NCI-H1105 (cell line): ENCODE data around the gene LCLAT1.

ENCODE experiments used
- DNase-seq: peaks from one replicate; lab custom pipeline; 2025; lab: John Stamatoyannopoulos, UW

Gene LCLAT1

DNA sequence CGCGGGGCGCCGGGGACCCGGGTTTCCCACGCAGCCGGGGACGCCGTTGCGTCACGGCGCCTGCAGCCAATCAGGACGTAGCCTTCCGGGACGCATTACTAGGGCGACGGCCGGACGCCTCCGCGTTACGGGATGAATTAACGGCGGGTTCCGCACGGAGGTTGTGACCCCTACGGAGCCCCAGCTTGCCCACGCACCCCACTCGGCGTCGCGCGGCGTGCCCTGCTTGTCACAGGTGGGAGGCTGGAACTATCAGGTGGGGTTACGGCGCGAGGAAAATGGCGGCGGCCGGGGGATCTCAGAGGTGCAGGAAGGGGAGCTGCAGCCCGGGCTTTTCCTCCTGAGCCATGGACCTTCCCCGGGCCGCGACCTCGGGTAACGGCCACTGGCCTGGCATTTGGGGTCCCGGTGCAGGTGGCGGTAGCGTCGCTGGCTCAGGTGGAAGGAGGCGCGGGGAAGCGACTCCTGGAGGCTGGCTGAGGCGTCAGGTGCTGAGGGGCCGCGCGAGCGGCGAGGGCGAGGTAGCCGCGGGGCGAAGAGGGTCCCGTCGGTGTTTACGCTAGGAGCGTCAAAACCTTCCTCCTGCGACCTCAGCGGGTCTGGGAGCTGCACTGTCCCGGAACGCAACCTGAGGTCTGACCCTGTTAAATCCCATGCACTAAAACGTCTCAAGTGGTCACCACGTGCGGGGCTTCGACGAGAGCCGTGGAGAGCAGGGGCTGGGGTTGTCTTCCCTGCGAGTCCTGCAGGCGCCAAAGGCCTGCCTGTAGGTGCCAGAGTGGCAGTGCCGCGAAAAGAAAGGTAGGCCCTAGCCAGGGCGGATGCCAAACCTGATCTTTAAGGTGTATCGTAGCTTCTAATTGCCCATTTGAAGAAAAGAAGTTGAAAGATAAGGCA is at the start of gene LCLAT1:
LCLAT1 (plus strand) TSS at position 98 of the 897 bp plus-strand sequence. CDS start 78,345 bp downstream, outside the sequence.
- peak; percentile 69 for DNase-seq

DNA sequence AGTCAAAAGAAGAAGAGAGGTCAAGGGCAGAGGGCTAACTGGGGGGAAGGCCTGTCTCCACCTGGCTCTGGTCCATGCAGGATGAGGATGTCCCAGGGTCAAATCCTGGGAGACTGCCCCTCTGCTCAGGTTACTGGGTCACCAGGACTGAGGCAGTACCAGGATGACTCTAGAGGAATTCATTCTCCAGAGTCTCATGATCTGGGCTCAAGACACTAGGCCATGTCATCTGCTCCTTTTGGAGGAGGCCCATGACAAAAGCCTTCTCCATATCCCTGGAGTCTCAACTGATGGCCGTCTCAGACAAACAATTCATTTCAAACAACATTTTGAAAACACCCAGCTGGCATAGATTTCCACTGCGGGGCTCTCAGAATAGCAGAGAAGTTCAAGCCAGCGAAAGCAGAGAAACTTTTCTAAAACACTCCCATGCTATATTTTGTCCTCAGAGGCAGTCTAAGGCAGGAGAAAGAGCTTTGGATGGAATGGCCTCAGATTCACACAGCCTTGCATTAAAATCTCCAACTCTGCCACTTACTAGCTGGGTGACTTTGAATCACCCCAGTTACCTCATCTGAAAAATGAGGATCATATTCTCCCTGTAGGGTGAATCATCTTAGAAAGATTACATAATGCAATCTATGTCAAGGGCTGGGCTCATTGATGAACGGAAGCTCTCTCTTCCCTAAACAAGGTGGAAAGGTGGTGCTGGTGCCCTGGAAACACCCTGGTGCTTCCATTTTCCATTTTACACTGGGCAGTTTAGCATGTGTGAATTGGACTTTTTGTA is 48.8 kb upstream of the LCLAT1 start:
- no peak for DNase-seq

DNA sequence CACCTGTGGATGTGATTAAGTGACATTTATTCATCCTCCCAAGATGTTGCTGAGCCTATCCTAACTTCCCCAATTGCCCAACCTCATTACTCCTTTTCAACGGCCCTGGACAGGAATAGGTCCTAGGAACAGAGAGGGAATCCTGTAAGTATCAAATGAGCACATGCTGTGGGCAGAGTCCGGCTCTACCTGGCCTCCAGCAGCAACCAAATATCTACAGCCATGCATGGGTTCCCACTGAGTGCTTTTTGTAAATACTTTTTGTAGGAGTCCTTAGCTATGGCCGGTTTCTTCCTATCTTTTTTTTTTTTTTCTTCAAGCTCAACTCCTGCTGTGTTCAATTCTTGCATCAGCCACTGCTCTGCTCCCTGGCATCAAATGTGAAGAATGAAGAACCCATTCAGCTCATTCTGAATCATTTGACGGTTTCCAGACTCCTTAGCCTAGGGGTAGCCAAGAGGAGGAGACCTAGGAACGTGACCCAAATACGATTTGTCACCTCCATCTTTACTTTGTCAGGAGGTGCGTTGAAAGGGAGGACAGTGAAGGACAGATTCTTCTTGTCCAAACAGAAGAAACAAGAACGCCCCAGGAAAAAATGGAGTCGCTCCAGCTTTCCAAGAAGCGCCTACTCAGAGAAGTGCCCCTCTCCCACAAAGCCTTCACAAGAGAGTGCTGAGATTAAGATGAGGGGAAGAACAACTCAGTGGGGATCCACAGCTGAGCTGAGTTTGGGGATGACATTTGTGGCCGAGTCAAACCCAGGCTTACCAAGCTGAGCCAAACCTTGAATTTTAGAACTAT is 46.7 kb upstream of the LCLAT1 start:
- DNase-seq: no peak

DNA sequence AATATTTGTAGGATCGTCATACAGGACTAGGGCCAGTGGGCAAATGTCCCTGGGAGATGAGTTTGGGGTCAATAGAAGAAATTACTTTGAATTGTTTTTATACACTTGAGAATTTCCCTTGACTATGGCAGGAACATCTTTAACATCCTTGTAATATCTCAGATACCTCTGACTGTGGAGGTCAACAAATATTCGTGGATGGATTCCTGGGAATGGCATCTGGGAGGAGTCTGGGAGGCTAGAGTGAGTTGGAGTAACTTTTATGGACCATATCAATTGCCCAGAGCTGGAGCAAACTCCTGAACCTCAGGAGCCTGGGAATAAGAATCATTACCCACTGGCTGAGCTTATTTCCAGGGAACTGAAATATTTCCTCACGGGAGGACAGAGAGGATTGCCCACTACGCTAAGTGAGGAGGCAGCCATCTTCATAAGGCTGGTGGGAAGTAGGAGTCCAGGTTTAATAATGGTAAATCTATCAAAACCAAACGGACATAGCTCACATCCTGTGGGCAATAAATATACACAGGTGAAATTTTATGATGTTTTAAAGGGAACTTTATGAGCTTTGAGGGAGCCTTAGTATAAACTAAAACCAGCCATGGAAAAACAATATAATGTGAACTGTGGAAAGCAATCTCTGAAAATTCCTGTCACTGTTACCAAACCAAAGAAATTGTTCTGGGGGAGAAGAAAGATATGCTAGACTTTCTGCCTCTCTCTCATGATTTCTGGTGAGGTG is 44.4 kb upstream of the LCLAT1 start:
- DNase-seq: no peak

DNA sequence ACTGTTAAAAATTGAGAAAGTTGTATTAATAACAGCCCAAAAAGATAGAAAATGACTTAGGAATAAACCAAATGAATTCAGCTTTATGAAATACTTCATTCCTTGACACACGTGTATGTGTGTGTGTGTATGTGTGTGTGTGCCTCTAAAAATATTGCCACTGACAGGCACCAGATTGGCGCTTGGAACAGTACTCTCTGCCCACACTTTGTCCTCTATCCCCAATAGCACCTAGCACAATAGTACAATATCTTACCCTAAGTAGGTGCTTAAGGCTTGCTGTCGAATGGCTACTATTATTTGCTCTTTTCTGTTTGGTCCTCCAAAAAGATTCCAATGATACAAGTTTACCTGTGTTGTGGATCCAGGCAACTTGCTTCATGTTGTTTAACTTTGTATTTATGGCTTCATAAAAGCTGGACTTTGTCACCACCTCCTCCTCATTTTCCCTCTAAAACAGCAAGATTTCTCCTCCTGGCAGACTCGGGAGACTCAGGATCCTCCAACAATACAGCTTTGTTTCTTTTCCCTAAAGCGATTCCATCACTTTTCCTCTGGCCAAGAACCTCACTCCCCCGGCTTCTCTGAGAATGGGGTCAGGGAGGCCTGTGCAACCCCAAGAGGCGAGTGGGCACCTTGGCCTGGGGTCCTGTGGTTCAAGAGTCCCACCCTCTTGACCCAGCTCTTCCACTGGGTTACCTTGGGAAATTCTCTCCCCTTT is 43.3 kb upstream of the LCLAT1 start:
- no peak for DNase-seq

DNA sequence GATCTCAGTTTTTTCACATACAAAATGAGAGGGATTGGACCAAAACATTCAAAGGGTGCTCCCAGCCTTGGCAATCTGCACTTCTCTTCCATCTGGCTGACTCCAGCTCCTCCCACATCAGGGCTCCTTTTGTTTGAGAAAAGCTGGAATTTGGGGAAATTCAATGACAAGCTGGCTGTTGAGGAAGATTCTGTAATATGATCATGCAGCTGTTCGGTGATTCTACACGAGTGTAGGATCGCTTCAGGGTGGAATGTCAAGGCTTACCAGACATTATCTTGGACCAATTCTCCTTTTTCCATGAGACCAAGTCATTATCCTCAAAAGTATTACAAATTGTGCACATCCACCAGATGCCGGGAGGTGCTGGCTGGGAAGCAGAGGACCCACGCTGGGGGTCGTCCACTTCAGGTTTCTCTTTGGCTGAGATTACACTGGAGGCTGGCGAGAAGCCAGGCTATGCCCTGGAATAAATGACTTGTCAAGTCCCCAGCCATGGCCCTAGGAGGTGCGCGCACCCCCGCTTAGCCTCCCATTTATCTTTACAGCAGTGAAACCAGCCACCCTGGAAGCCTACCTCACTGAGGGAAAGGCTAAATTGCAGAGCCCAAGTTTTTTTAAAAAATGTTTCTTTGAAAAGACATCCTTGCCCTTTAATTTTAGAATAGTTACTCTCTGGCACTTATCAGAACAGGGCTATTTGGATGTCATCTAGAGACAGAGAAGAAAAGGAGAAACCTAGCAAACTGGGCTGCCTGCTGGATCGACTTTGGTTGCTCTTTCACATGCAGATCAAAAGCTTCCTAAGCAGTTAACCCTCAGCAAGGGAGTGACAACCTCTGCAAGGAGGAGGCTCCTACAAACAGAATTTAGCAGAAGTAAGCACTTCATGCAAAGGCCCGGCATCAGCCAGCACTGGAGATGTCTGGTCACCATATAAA is 42.5 kb upstream of the LCLAT1 start:
- no peak for DNase-seq

DNA sequence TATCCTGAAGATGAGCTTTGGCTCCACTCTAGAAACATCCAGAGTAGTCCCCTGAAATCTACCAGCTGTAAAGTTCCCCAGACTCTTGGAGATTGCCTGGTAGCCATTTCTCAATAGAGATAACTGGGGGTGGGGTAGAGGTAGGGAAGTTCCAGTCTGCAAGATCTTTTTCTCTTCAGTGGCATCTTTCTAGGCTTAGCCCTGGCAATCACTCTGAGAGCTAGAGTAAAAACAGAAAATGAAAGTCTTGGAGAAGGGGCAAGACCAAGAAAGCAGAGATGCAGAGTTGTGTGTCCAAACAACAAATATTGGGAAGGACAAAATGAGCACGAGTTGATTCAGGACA is 41.8 kb upstream of the LCLAT1 start:
- DNase-seq: no peak

DNA sequence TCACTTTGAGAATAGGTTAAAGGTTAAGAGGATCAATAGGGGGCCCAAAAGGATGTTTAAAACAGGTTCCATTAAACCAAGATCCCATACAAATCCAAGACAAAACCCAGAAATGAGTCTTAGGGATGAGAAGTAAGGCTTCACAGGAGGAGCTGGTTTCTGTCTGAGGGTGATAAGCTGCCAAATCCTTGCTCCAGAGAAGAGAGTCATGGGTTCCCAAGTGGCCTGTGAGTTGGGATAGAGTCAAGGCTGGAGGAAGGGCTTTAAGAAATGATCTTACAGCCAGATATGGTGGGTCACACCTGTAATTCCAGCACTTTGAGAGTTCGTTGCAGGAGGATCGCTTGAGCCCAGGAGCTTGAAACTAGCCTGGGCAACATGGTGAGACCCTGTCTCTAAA is 40.2 kb upstream of the LCLAT1 start:
- no peak for DNase-seq

DNA sequence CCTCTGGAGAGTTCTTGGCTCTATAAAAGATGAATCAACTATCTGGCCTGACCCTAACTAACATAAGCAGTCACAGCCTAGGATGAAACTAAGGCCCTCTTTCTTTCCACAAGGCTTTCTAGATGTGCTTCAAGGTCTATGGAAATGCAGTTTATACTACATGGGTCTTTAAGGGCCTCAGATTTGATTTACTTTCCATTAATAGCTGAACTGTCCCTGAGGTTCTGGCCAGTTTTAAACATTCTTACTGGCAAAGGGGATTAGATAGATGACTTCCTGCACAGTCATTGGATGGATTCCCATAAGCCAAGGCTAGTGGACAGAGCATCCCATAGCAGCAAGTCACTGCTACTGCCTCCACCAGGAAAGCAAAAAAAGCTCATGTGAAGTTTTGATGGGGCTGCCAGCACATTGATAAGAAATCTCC is 38.1 kb upstream of the LCLAT1 start:
- no peak for DNase-seq

DNA sequence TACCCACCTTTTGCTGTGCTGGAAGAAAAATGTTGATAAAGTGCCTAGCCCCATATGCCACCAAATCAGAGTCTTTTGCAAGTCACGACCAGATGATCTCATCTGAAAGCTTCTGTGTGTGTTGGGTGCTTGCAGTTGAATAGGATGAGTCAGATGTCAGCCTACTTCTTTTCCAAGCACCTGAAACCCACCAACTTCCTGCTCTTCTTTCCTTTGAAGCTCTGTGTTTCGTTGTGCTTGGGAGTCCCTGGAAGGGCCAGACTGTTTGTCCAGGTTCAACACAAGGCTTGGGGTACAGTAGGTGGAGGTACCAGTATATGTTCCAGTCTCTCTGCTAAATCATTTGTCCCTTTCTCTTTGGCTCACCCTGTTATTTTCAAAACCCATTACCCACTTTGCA is 36.8 kb upstream of the LCLAT1 start:
- DNase-seq: no peak

DNA sequence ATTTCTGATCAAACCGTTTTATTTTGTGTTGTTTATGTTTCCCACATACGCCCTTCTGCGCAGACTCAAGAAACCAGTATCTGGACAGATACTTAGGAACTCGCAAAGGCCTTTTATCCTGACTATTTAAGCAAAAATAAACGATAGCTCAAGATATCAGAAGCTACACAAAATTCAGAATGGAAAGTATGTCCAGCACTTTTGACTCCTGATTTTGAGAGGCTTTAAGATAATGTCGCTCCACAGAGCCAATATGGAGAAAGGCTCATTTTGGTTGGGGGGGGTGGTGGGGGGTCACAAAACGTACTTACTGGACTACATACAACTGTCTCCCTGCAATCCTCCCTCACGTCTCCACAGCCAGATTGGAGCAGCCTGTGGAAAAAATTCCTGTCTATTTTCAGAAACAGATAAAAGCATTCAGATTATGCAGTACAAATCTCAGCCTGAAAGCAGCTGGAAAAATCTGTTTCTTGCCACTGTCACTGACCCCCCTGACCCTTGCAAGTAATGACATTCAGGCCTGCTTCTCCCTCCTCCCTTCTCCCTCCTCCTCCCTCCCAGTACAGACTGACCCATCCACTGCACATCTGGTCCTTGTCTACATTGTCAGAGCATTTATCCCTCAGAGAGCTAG is 34.9 kb upstream of the LCLAT1 start:
- no peak for DNase-seq

DNA sequence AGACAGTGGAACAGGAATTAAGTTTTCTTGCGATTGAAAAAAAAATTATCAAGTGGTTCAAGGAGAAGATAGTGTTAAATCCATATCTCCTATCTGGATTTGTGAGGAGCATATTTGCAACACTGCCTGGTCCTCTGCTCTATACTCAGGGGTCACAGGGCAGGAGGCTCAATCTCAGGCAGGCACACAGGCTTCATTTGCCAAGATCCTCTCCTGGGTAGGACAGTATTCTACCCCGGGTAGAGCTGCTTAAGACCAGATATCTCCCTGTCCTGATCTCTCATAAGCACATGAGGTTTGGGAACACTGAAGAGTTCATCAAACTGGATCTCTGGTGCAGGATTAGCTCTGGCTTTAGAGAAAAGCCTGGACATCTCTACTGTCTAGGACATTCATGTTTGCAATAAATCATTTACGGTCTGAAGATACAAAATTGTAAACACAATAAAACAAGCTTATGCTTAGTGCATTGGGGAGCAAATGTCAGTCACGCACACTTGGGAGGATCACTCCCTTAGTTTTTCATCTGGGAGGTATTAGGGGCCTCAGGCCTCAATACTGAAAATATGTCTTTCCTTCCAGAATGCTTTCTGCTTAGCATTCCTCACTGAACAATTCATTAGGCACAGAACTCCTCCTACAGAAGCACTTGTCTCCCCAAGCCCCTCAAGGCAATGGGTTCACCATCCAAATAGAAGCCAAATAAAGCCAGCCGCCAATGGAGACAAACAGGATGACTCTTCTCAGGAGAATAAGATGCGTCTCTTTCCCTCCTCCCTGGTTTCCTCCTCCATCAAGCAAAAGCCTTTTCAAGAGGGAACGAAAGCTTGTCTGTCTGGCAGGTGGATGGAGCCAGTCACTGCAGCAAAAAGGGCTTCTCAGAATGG is 34.1 kb upstream of the LCLAT1 start:
- DNase-seq: no peak

DNA sequence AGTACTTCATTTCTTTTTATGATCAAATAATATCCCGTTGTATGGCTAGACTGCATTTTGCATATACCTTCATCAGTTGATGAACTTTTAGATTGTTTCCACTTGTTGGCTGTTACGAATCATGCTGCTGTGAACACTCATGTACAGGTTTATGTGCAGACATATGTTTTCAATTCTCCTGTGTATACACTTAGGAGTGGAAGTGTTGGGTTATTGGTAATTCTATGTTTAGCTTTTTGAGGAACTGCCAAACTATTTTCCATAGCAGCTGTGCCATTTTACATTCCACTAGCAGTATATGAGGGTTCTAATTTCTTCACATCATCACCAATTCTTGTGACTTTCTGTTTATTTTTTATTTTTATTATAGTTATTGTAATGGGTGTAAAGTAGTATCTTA is 32.1 kb upstream of the LCLAT1 start:
- no peak for DNase-seq

DNA sequence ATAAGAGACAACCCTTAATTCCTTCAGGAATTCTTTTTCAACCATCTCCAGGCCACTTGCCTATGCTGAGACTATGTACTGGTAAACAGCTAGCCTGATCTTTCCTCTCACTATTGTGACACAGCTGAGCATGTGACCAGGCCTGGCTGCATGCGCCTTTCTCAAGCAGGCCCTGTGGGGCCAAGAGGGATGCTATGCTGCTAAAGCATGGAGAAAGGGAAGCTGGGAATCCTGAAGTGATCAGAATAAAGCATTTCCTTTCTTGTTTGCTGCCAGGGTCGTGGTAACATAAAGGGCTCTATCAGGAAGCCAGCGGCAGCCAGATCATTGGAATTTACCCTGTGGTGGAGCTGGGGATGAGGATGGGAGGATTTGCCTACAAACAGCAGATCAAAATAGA is 29.8 kb upstream of the LCLAT1 start:
- no peak for DNase-seq

DNA sequence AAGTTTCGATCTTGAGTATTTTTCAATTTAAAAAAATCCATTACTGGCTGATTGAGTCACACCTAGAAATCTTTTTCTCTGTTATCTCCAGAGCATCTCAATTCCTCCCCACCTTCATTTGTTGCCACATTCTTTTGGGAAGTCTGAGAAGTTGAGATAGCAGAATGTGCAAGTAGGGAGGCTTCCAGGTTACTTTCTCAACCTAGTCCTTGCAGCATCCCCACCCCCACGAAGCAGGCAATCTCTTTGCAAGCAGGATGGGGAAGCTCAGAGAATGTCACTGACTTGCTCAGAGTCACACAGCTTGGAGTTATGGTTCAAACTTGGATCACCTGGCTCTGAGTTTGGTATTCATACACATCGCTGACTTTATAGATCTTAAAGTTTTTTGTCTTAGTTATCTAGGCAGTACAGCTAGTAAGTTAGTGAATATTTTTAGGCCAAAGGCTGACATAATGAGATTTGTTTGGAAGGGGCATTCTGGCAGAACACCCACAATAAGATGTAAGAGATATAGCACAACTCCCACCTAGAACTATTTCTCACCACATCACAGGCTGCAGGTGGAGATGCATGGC is 25.9 kb upstream of the LCLAT1 start:
- DNase-seq: no peak

DNA sequence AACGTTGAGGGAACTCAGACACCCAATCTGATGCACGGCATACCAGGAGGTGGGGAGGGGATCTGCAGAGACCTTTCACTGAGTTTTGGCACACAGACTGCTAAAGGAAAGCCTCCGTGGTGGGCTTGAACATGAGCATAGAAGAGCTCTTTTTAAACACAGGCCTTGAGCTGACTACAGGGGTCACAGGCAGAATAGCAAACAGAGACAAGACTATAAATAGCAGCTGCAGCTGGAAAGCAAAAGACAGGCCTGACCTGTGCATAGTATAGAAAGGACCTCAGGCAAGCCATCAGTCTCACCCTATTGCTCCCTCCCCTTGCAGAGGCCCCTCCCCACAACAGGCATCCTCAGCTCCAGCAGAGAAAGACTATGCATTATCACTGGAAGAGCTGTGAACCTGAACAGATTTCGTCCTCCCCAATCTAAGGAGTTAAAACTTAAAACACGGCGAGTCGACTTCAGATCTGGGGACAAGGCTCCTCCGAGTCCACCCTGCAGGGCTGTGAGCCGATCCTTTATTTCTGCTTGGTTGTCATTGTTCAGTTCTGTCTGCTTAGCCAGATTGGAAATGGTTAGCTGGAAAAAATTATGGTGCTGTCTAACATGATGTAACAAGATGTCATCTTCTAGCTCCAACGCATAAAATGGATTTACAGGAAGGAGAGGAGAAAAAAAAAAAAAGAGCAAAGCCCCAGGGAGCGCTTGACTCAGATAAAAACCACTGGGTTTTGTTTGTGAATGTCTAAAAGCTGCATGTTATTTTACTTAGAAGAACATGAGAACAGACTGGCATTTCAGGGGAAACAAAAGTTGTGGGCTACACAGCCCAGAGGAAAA is 25.2 kb upstream of the LCLAT1 start:
- no peak for DNase-seq

DNA sequence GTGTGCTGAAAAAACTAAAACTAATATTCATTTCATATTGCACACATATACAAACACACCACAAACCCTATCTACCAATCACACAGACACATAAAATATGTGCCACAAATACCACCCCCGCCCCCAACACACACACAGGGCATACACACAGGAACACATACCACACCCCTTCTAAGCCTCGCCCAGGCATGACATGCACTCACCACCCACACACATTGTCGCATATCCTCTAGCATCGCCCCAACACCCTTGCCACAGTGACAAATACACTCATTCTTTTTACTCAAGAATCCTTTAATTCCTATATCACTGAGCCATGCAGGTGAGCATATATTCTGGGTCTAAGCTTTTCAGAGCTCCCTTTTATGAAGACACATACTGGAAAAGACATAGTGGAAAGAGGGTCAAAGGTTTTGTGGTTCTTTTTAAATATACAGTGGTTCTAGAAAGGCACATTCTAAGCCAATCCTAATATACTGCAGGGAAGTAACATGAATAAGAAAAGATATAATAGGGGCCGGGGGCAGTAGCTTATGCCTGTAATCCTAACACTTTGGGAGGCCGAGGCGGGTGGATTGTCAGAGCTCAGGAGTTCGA is 24.5 kb upstream of the LCLAT1 start:
- no peak for DNase-seq
